ENCODE measurements around the gene NOTCH2.

NOTCH2 gene

GRCh38 chr1:119873135-119874015 lies 196.1 kb downstream of the NOTCH2 start:
- no peak for DNase-seq (ENCODE audit: low read depth)

DNA sequence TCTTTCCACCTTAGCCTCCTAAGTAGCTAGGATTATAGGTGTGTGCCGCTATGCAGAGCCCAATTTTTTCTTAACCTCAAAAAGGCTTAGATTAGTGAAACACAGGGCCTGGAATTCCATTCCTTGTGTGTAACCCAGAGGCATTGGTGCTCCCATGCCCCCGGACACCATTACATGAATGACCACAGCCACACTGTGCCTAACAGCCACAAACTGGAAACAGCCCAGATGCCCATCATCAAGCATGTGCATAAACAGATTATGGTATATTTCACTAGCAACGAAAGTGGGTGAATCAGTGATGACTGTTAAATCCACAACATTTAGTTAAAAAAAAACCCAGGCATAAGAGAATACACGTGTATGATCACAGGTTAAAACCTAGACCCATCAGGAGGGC lies 197.6 kb downstream of the NOTCH2 start:
- DNase-seq (ENCODE audit: low read depth) = no peak

DNA sequence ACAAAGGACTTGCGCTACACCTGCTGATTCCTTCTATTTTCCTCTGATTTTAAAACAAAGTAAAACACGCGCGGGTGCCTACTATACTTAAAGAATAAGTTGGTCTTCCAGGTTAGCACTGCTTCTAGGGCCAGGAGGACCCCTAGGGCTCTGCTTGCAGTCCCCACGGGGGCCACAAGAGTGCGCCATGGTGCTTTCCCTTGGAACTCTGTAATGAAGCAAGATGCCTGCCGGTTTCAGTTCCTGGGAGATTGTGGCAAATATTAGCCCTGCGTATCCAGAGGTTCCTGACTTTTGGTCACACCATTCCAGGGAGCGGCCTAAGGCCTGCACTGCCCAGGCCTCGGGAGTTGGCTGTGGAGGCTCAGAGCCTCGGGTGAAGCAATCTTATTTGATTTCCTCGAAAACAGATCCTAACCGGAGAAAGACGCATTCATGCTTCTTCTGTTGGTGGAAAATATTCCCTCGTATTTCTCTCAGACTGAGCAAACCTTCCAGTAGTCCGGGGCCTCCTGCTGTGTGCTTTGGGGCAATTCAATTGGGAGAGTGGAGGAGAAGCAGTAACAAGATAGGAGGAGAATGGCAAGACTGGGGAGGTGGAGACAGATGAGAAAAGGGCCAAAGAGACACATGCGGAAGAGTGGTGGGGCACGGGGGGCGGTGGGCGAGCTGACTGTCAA lies 198.4 kb downstream of the NOTCH2 start:
- DNase-seq (ENCODE audit: low read depth) = peak; percentile 50

DNA sequence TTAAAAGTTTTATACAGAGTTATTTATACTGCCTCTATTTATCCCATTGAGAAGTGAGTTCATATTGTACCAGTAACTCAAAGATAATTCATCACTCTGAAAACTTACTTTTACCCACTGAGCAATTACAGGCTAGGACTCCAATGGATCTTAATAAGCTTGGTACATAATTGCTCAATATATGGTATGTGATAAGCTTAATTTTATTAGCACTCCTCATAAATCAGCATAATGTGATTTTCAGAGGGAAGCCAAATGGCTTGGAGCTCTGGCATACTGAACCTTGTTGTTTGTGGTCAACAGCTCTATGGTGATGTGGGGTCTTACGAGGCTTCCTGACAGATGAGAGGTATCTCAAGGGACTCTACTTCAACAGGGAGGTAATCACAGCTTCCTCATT lies 199.5 kb downstream of the NOTCH2 start:
- no peak for DNase-seq (ENCODE audit: low read depth)

DNA sequence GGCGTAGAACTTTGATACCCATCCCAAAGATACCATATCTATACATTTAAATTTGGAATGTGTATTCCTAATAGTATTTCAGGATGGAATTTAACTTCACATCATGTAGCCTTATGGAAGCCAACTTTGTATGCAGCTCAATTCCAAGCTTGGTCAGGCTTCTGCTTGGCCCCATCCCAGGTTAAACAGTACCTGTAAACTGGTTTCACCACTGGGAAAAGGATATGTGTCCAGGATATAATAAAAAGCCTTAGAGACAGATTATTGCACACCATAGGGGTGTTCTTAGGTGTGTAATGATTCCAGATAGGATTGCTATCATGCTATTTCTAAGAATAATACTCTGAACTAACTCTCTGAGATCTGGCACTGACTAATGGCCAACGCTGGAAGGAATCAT lies 201.3 kb downstream of the NOTCH2 start:
- DNase-seq (ENCODE audit: low read depth) = no peak

GRCh38 chr1:119866451-119866850 lies 203.0 kb downstream of the NOTCH2 start:
- no peak for DNase-seq (ENCODE audit: low read depth)

- DNase-seq (ENCODE audit: low read depth) = no peak
These were observed 203.8 kb downstream of the NOTCH2 start for GRCh38 chr1:119865627-119866026.

DNA sequence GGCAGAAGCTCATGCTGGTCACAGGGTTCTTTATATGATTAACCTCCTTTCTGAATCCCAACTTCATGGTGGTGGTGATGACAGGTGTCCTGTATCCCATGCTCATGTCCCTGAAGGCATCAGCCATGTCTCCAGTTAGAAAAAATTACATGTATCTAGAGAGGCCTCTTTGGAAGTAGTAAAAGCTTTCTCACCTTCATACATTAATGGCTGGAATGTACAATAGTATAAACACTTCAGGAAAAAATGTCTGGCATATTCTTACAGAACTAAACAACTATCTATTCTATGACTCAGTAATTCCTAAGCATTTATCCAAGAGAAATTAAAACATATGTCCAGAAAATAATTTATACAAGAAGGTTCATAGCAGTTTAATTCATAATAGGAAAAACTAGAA lies 207.2 kb downstream of the NOTCH2 start:
- DNase-seq (ENCODE audit: low read depth) = no peak

All from CMK (cell line).